CD4-positive, alpha-beta memory T cell (primary cell): ENCODE data around the gene BICD2. TPM values are rescaled to one million over a fixed set of nuclear protein-coding genes. Genes with fewer than 3 reads are reported as not detected.
A peak's percentile ranks its signal among the peaks of the same experiment; 100 is the strongest.

Experiments
- CTCF ChIA-PET: fragments of 350-600 bp; sonication (Branson Sonifier 250); formaldehyde crosslinking; loops from one replicate; lab custom pipeline; 2021; ENCODE audit warnings: inconsistent platforms; ENCODE audit not compliant: partially characterized antibody; lab: Charles Lee
- POLR2A ChIA-PET: fragments of 350-600 bp; sonication (Branson Sonifier 250); formaldehyde crosslinking; loops from one replicate; lab custom pipeline; 2021; ENCODE audit not compliant: partially characterized antibody; lab: Charles Lee
- DNase-seq, 5 donors: peaks; one replicate each; pipeline versions ENCODE4 v3.0.0 to v3.0.0-alpha.2; 2020 to 2022; ENCODE audit warnings: mixed read lengths in 1 of 5
- H3K27ac ChIP-seq: one replicate; pipeline ENCODE4 v1.7.0; 2013; ENCODE audit warnings: low read depth, low read length
- H3K27me3 ChIP-seq: 2 replicates; pipeline ENCODE4 v1.7.0; 2013; ENCODE audit warnings: mild to moderate bottlenecking, low read length, moderate library complexity; ENCODE audit not compliant: insufficient read depth
- H3K36me3 ChIP-seq: 2 replicates; pipeline ENCODE4 v1.7.0; 2013; ENCODE audit warnings: mild to moderate bottlenecking, low read length, moderate library complexity; ENCODE audit not compliant: insufficient read depth
- H3K4me1 ChIP-seq: 2 replicates; pipeline ENCODE4 v1.7.0; 2013; ENCODE audit warnings: mild to moderate bottlenecking, low read length, moderate library complexity; ENCODE audit not compliant: insufficient read depth
- H3K4me3 ChIP-seq, 2 donors: one replicate each; pipeline ENCODE4 v1.7.0; 2013; ENCODE audit warnings: low read length in 2 of 2, mild to moderate bottlenecking in 1 of 2
- H3K9me3 ChIP-seq, 2 donors: one replicate each; pipeline ENCODE4 v1.7.0; 2013; ENCODE audit warnings: low read length in 2 of 2, control low read depth in 1 of 2; ENCODE audit not compliant: control insufficient read depth in 1 of 2
- H3K27ac Mint-ChIP-seq, 7 donors: one replicate each; pipeline ENCODE4 v1.8.0; 2020 to 2021; ENCODE audit warnings: mixed read lengths in 7 of 7, mild to moderate bottlenecking in 6 of 7, inconsistent platforms in 3 of 7, moderate library complexity in 3 of 7
- H3K27me3 Mint-ChIP-seq, 2 donors: one replicate each; pipeline ENCODE4 v1.8.0; 2020 to 2021; ENCODE audit warnings: mixed read lengths in 2 of 2
- H3K36me3 Mint-ChIP-seq, 2 donors: one replicate each; pipeline ENCODE4 v1.8.0; 2020 to 2021; ENCODE audit warnings: mixed read lengths in 2 of 2, inconsistent platforms in 1 of 2, mild to moderate bottlenecking in 1 of 2
- H3K4me1 Mint-ChIP-seq, 4 donors: one replicate each; pipeline ENCODE4 v1.8.0; 2020 to 2021; ENCODE audit warnings: mixed read lengths in 4 of 4, mild to moderate bottlenecking in 1 of 4
- H3K4me3 Mint-ChIP-seq, 8 donors: one replicate each; pipeline ENCODE4 v1.8.0; 2020 to 2021; ENCODE audit warnings: mixed read lengths in 8 of 8, mild to moderate bottlenecking in 7 of 8, moderate library complexity in 6 of 8, inconsistent platforms in 3 of 8
- H3K9me3 Mint-ChIP-seq, 8 donors: one replicate each; pipeline ENCODE4 v1.8.0; 2020 to 2021; ENCODE audit warnings: mixed read lengths in 8 of 8, mild to moderate bottlenecking in 5 of 8, inconsistent platforms in 3 of 8, moderate library complexity in 1 of 8
- intact Hi-C: fragments of 100-400 bp; cut with micrococcal nuclease; formaldehyde crosslinking; loops from one replicate; pipeline ENCODE4 v1.15.1; 2023
- polyA plus RNA-seq, 2 donors: library from polyadenylated mRNA; unstranded; fragments of 300-500 nt; fragmentation: Illumina TruSeq; gene quantifications; one replicate each; pipeline ENCODE4 v1.2.3, GENCODE V29; 2021
- total RNA-seq, 2 experiments: library from RNA; stranded (reverse); gene quantifications; one replicate each; pipeline ENCODE4 v1.2.3, GENCODE V29; 2021

The BICD2 gene
- total and polyA plus RNA-seq, 4 experiments from 2014 or later = 3.8 to 34.2 (median 26.7) TPM

GRCh38 chr9:92716557-92716956 lies 48.1 kb downstream of the BICD2 start:
- H3K27ac Mint-ChIP-seq = peak overlapping the region; percentile 15 to 74 (median 48)
- intact Hi-C loops = loop anchor here (1.0 to 2.0 kb wide), 3 partner anchors 46 to 238 kb away; partner anchors contain the start of genes BICD2 and IPPK
- ChIA-PET CTCF (interaction anchor here (0.9 to 10.6 kb wide), 17 partner anchors 9 to 82 kb away, joined by 3 to 157 read pairs (median 3); partner anchors contain the start of gene IPPK), POLR2A (interaction anchor here (1.0 to 2.8 kb wide), 4 partner anchors 46 to 75 kb away, joined by 3 to 11 read pairs (median 6); partner anchors contain the start of genes BICD2 and IPPK)
- peaks cover 15 to 29% (median 17%) of the 10 kb centered on the region in 4 donors for H3K4me1 Mint-ChIP-seq
- H3K9me3 Mint-ChIP-seq = no peaks in the 10 kb centered on the region
- H3K4me3 Mint-ChIP-seq = no peak overlapping the region
- H3K4me1 ChIP-seq = peaks cover 19% of the 10 kb centered on the region
- no peaks in the 10 kb centered on the region for H3K9me3 ChIP-seq
- no peak overlapping the region for H3K4me3 ChIP-seq
- H3K27me3 ChIP-seq = no peaks in the 10 kb centered on the region
- H3K27me3 Mint-ChIP-seq = no peaks in the 10 kb centered on the region
- peaks cover 64% of the 10 kb centered on the region for H3K36me3 ChIP-seq
- peaks cover 34 to 83% of the 10 kb centered on the region in 2 donors for H3K36me3 Mint-ChIP-seq
- no peak overlapping the region for H3K27ac ChIP-seq
- DNase-seq = peak; percentile 60 to 76 (median 72)

GRCh38 chr9:92715488-92716231 lies 49.0 kb downstream of the BICD2 start:
- CTCF ChIA-PET = interaction anchor here (0.7 to 10.6 kb wide), 17 partner anchors 8 to 239 kb away, joined by 3 to 157 read pairs (median 3); partner anchors contain the start of gene IPPK
- Histone ChIP-seq H3K27ac (no peak overlapping the region), H3K4me1 (peaks cover 28% of the 10 kb centered on the region), H3K4me3 (no peak overlapping the region), H3K27me3 (no peaks in the 10 kb centered on the region), H3K36me3 (peaks cover 59% of the 10 kb centered on the region), H3K9me3 (no peaks in the 10 kb centered on the region)
- no peaks in the 10 kb centered on the region for H3K27me3 Mint-ChIP-seq
- no peak for DNase-seq
- no peak overlapping the region for H3K27ac Mint-ChIP-seq
- peaks cover 39 to 78% of the 10 kb centered on the region in 2 donors for H3K36me3 Mint-ChIP-seq
- no peak overlapping the region for H3K4me3 Mint-ChIP-seq
- no peaks in the 10 kb centered on the region for H3K9me3 Mint-ChIP-seq
- intact Hi-C loops = loop anchor here (1.0 to 2.0 kb wide), 3 partner anchors 45 to 239 kb away; partner anchors contain the start of genes BICD2 and IPPK
- H3K4me1 Mint-ChIP-seq = peaks cover 21 to 35% (median 25%) of the 10 kb centered on the region in 4 donors
- POLR2A ChIA-PET = interaction anchor here (0.8 to 2.8 kb wide), 3 partner anchors 43 to 75 kb away, joined by 3 to 11 read pairs (median 9); partner anchors contain the start of gene IPPK

GRCh38 chr9:92714787-92715487 lies 49.7 kb downstream of the BICD2 start:
- Histone ChIP-seq H3K36me3 (peaks cover 52% of the 10 kb centered on the region), H3K9me3 (no peaks in the 10 kb centered on the region), H3K4me3 (no peak overlapping the region), H3K4me1 (peaks cover 30% of the 10 kb centered on the region), H3K27me3 (no peaks in the 10 kb centered on the region), H3K27ac (no peak overlapping the region)
- peaks cover 23 to 36% (median 29%) of the 10 kb centered on the region in 4 donors for H3K4me1 Mint-ChIP-seq
- no peaks in the 10 kb centered on the region for H3K9me3 Mint-ChIP-seq
- CTCF ChIA-PET = interaction anchor here (0.7 to 10.6 kb wide), 8 partner anchors 8 to 75 kb away, joined by 3 to 157 read pairs (median 4); partner anchors contain the start of gene IPPK
- H3K27ac Mint-ChIP-seq = no peak overlapping the region
- DNase-seq = no peak
- POLR2A ChIA-PET = interaction anchor here (0.8 to 1.5 kb wide), 2 partner anchors 42 to 49 kb away, joined by 3 to 5 read pairs; partner anchors contain the start of gene BICD2
- H3K4me3 Mint-ChIP-seq = no peak overlapping the region
- peaks cover 40 to 72% of the 10 kb centered on the region in 2 donors for H3K36me3 Mint-ChIP-seq
- intact Hi-C loops = no loop called here
- no peaks in the 10 kb centered on the region for H3K27me3 Mint-ChIP-seq

GRCh38 chr9:92714016-92714415 lies 50.6 kb downstream of the BICD2 start:
- H3K4me1 ChIP-seq = peaks cover 30% of the 10 kb centered on the region
- DNase-seq = no peak
- peaks cover 42% of the 10 kb centered on the region for H3K36me3 ChIP-seq
- H3K27ac ChIP-seq = no peak overlapping the region
- no peaks in the 10 kb centered on the region for H3K27me3 Mint-ChIP-seq
- peak overlapping the region in 3 of 7 donors; percentile 29 to 94 (median 72) for H3K27ac Mint-ChIP-seq
- intact Hi-C loops = no loop called here
- no peak overlapping the region for H3K4me3 Mint-ChIP-seq
- H3K9me3 ChIP-seq = no peaks in the 10 kb centered on the region
- peaks cover 37 to 68% of the 10 kb centered on the region in 2 donors for H3K36me3 Mint-ChIP-seq
- POLR2A ChIA-PET = interaction anchor here (1.5 to 3.0 kb wide), 3 partner anchors 43 to 77 kb away, joined by 5 to 18 read pairs (median 6); partner anchors contain the start of genes BICD2 and IPPK
- H3K4me1 Mint-ChIP-seq = peaks cover 23 to 36% (median 29%) of the 10 kb centered on the region in 4 donors
- H3K4me3 ChIP-seq = no peak overlapping the region
- no peaks in the 10 kb centered on the region for H3K27me3 ChIP-seq
- no peaks in the 10 kb centered on the region for H3K9me3 Mint-ChIP-seq
- CTCF ChIA-PET = interaction anchor here (1.1 to 10.6 kb wide), 8 partner anchors 19 to 578 kb away, joined by 3 to 157 read pairs (median 4); partner anchors contain the start of gene IPPK

GRCh38 chr9:92713528-92713927 lies 51.1 kb downstream of the BICD2 start:
- no peaks in the 10 kb centered on the region for H3K9me3 ChIP-seq
- H3K27me3 ChIP-seq = no peaks in the 10 kb centered on the region
- H3K36me3 ChIP-seq = peaks cover 41% of the 10 kb centered on the region
- Mint-ChIP-seq H3K4me3 (no peak overlapping the region), H3K27ac (peak overlapping the region; percentile 29 to 96 (median 67)), H3K27me3 (no peaks in the 10 kb centered on the region), H3K4me1 (peaks cover 24 to 36% (median 29%) of the 10 kb centered on the region in 4 donors), H3K9me3 (no peaks in the 10 kb centered on the region), H3K36me3 (peaks cover 38 to 70% of the 10 kb centered on the region in 2 donors)
- no peak overlapping the region for H3K4me3 ChIP-seq
- intact Hi-C loops = no loop called here
- ChIA-PET POLR2A (interaction anchor here (1.5 to 3.0 kb wide), 3 partner anchors 43 to 77 kb away, joined by 5 to 18 read pairs (median 6); partner anchors contain the start of genes BICD2 and IPPK), CTCF (interaction anchor here (1.1 to 10.6 kb wide), 8 partner anchors 18 to 577 kb away, joined by 3 to 157 read pairs (median 4); partner anchors contain the start of gene IPPK)
- H3K27ac ChIP-seq = no peak overlapping the region
- DNase-seq = no peak
- H3K4me1 ChIP-seq = peaks cover 30% of the 10 kb centered on the region

- DNase-seq = no peak
- Histone ChIP-seq H3K9me3 (no peaks in the 10 kb centered on the region), H3K4me3 (no peak overlapping the region), H3K27ac (no peak overlapping the region), H3K36me3 (peaks cover 34% of the 10 kb centered on the region), H3K4me1 (peaks cover 30% of the 10 kb centered on the region), H3K27me3 (no peaks in the 10 kb centered on the region)
- CTCF ChIA-PET = interaction anchor here (1.3 to 10.6 kb wide), 6 partner anchors 52 to 576 kb away, joined by 3 to 157 read pairs (median 4); no protein-coding TSS in a partner anchor
- POLR2A ChIA-PET = interaction anchor here (0.8 to 3.0 kb wide), 5 partner anchors 13 to 88 kb away, joined by 3 to 18 read pairs (median 6); partner anchors contain the start of genes BICD2 and IPPK
- H3K27me3 Mint-ChIP-seq = no peaks in the 10 kb centered on the region
- peaks cover 39 to 63% of the 10 kb centered on the region in 2 donors for H3K36me3 Mint-ChIP-seq
- H3K9me3 Mint-ChIP-seq = no peaks in the 10 kb centered on the region
- H3K27ac Mint-ChIP-seq = peak overlapping the region; percentile 77 to 96 (median 92)
- peak overlapping the region in 4 of 8 donors; percentile 83 to 89 (median 85) for H3K4me3 Mint-ChIP-seq
- H3K4me1 Mint-ChIP-seq = peaks cover 24 to 36% (median 29%) of the 10 kb centered on the region in 4 donors
- intact Hi-C loops = no loop called here
These were observed 51.9 kb downstream of the BICD2 start for GRCh38 chr9:92712767-92713166.
